Osteocyte (in vitro differentiated cells): Measurements from ENCODE around the gene MYO1A. TPM values are rescaled to one million over a fixed set of nuclear protein-coding genes. Genes with fewer than 3 reads are reported as not detected.
"Not testable (repeated sequence)": the region's sequence is repeated elsewhere in the genome, so short reads cannot be mapped to it uniquely, and the experiment has no call there.

ENCODE experiments used
- DNase-seq: peaks from one replicate; pipeline ENCODE4 v3.0.0; 2021; ENCODE audit warnings: mixed read lengths; ENCODE audit not compliant: unreplicated experiment; ENCODE audit errors: extremely low spot score
- H3K27ac Mint-ChIP-seq: one replicate; pipeline ENCODE4 v1.8.0; 2021; ENCODE audit warnings: mild to moderate bottlenecking, mixed read lengths; ENCODE audit not compliant: unreplicated experiment
- H3K27me3 Mint-ChIP-seq: one replicate; pipeline ENCODE4 v1.8.0; 2021; ENCODE audit warnings: mixed read lengths; ENCODE audit not compliant: unreplicated experiment
- H3K36me3 Mint-ChIP-seq: one replicate; pipeline ENCODE4 v1.8.0; 2021; ENCODE audit warnings: mixed read lengths; ENCODE audit not compliant: unreplicated experiment
- H3K4me1 Mint-ChIP-seq: one replicate; pipeline ENCODE4 v1.8.0; 2021; ENCODE audit warnings: mixed read lengths; ENCODE audit not compliant: unreplicated experiment
- H3K4me3 Mint-ChIP-seq: one replicate; pipeline ENCODE4 v1.8.0; 2021; ENCODE audit warnings: mild to moderate bottlenecking, moderate library complexity, mixed read lengths; ENCODE audit not compliant: unreplicated experiment
- H3K9me3 Mint-ChIP-seq: one replicate; pipeline ENCODE4 v1.8.0; 2021; ENCODE audit warnings: mixed read lengths; ENCODE audit not compliant: unreplicated experiment
- CTCF ChIP-seq: fragments of 200-600 bp; sonication (generic); IDR thresholded peaks from 2 replicates; pipeline ENCODE4 v1.5.0; 2021; ENCODE audit warnings: antibody characterized with exemption, mild to moderate bottlenecking, moderate library complexity
- total RNA-seq: library from RNA; stranded (reverse); gene quantifications from 2 replicates; pipeline ENCODE4 v1.2.1, GENCODE V29; 2021

MYO1A gene
- total RNA-seq, 1 donor from 2014 or later = not detected

GRCh38 chr12:57057067-57057751 lies 7.3 kb upstream of the MYO1A start:
- H3K4me1 Mint-ChIP-seq = no peaks in the 10 kb centered on the region
- H3K36me3 Mint-ChIP-seq = peaks cover 20% of the 10 kb centered on the region
- no peak for TF ChIP-seq CTCF

GRCh38 chr12:57055824-57056223 lies 5.9 kb upstream of the MYO1A start:
- no peaks in the 10 kb centered on the region for H3K4me1 Mint-ChIP-seq
- no peak overlapping the region for H3K27ac Mint-ChIP-seq
- no peak overlapping the region for H3K4me3 Mint-ChIP-seq
- DNase-seq = no peak
- peaks cover 4% of the 10 kb centered on the region for H3K27me3 Mint-ChIP-seq
- TF ChIP-seq CTCF = no peak
- H3K36me3 Mint-ChIP-seq = peaks cover 20% of the 10 kb centered on the region
- H3K9me3 Mint-ChIP-seq = no peaks in the 10 kb centered on the region

More at GRCh38 chr12:57057067-57057751, 7.3 kb upstream of the MYO1A start:
- Mint-ChIP-seq H3K4me3 (no peak overlapping the region), H3K9me3 (no peaks in the 10 kb centered on the region), H3K27me3 (no peaks in the 10 kb centered on the region), H3K27ac (no peak overlapping the region)
- DNase-seq = no peak

GRCh38 chr12:57053901-57054300 lies 4.0 kb upstream of the MYO1A start:
- not testable (repeated sequence) for H3K27ac Mint-ChIP-seq, H3K4me3 Mint-ChIP-seq, H3K4me1 Mint-ChIP-seq, H3K27me3 Mint-ChIP-seq, DNase-seq, H3K9me3 Mint-ChIP-seq
- H3K36me3 Mint-ChIP-seq = peaks cover 15% of the 10 kb centered on the region

- H3K27me3 Mint-ChIP-seq, H3K4me1 Mint-ChIP-seq, H3K9me3 Mint-ChIP-seq, DNase-seq, H3K27ac Mint-ChIP-seq, H3K36me3 Mint-ChIP-seq, H3K4me3 Mint-ChIP-seq: not testable (repeated sequence)
Measured at GRCh38 chr12:57053146-57053545, 3.2 kb upstream of the MYO1A start.

- Mint-ChIP-seq H3K9me3 (no peaks in the 10 kb centered on the region), H3K27ac (no peak overlapping the region), H3K27me3 (peaks cover 11% of the 10 kb centered on the region), H3K4me3 (no peak overlapping the region), H3K36me3 (peaks cover 5% of the 10 kb centered on the region), H3K4me1 (peaks cover 3% of the 10 kb centered on the region)
- DNase-seq = no peak
- TF ChIP-seq CTCF = no peak
Measured at GRCh38 chr12:57051011-57051410, 1.1 kb upstream of the MYO1A start.

- Mint-ChIP-seq H3K4me3 (no peak overlapping the region), H3K36me3 (peaks cover 3% of the 10 kb centered on the region), H3K27me3 (peaks cover 11% of the 10 kb centered on the region), H3K4me1 (peaks cover 3% of the 10 kb centered on the region), H3K27ac (no peak overlapping the region), H3K9me3 (no peaks in the 10 kb centered on the region)
- no peak for TF ChIP-seq CTCF
- DNase-seq = no peak
Measured at GRCh38 chr12:57049119-57049446, 846 bp downstream of the MYO1A start.
